HCT116 (cell line): ENCODE results near the gene SUSD4. TPM values are rescaled to one million over a fixed set of nuclear protein-coding genes. Genes with fewer than 3 reads are reported as not detected.

Experiments
- ATAC-seq: fragments of 200-7000 bp; cut with Tn5 transposase; 2 replicates; pipeline ENCODE4 v1.9.1; 2020; ENCODE audit warnings: mild to moderate bottlenecking, moderate library complexity
- BruUV-seq: library from RNA; stranded (reverse); fragments of 400-500 nt; replicated peaks from 2 replicates; lab custom pipeline; 2021; lab: Mats Ljungman, UMichigan
- CTCF ChIA-PET: fragments of 300-600 bp; sonication (Branson Sonifier 250); formaldehyde crosslinking; loops from one replicate; lab custom pipeline; 2021; ENCODE audit warnings: antibody characterized with exemption; lab: Charles Lee
- POLR2A ChIA-PET: fragments of 300-600, 350-600 bp; sonication (Branson Sonifier 250); formaldehyde crosslinking; loops from one replicate; lab custom pipeline; 2021; ENCODE audit warnings: antibody characterized with exemption; lab: Charles Lee
- RAD21 ChIA-PET, 2 experiments: fragments of 300-600 bp; sonication (Branson Sonifier 250); formaldehyde crosslinking; loops; one replicate each; lab custom pipeline; 2023; ENCODE audit warnings: low total read pairs in 2 of 2; ENCODE audit not compliant: uncharacterized antibody in 2 of 2, unreplicated experiment in 2 of 2, low non-redundant PET in 1 of 2; lab: Charles Lee
- DNase-seq: peaks from one replicate; pipeline ENCODE4 v3.0.0-alpha.2; 2010; ENCODE audit warnings: low read depth, low spot score
- H2AFZ ChIP-seq: fragments of 200-600 bp; shearing (Covaris generic), sonication (generic); 2 replicates; pipeline ENCODE4 v1.6.1; 2017; ENCODE audit warnings: low read depth, mixed run types, mixed read lengths, antibody characterized with exemption, low read length; ENCODE audit not compliant: poor library complexity, severe bottlenecking
- H3K27ac ChIP-seq: 2 replicates; pipeline ENCODE4 v1.5.1; 2012; ENCODE audit warnings: low read depth, low read length
- H3K27me3 ChIP-seq: fragments of 200-600 bp; sonication (generic); 2 replicates; pipeline ENCODE4 v1.6.1; 2016; ENCODE audit warnings: mixed run types, low read length, mixed read lengths; ENCODE audit not compliant: insufficient read depth
- H3K36me3 ChIP-seq, 2 experiments: fragments of 200-500 bp in 1 of 2; fragments of 200-600 bp in 1 of 2; sonication (Bioruptor generic) in 1 of 2; sonication (generic) in 1 of 2; 2 replicates each; pipeline versions ENCODE4 v1.5.1 to v1.6.1; 2014 to 2016; ENCODE audit warnings: low read length in 2 of 2, inconsistent platforms in 1 of 2, mixed read lengths in 1 of 2, mixed run types in 1 of 2; ENCODE audit not compliant: insufficient read depth in 2 of 2, control insufficient read depth in 1 of 2
- H3K4me1 ChIP-seq, 2 experiments: fragments of 200-600 bp in 1 of 2; sonication (generic) in 1 of 2; 2 replicates each; pipeline versions ENCODE4 v1.5.1 to v1.6.1; 2012 to 2017; ENCODE audit warnings: low read length in 2 of 2, inconsistent platforms in 1 of 2, mild to moderate bottlenecking in 1 of 2, mixed read lengths in 1 of 2, mixed run types in 1 of 2, moderate library complexity in 1 of 2; ENCODE audit not compliant: insufficient read depth in 2 of 2, control insufficient read depth in 1 of 2
- H3K4me2 ChIP-seq: fragments of 200-600 bp; sonication (generic); 2 replicates; pipeline ENCODE4 v1.6.1; 2017; ENCODE audit warnings: mixed run types, low read length, mixed read lengths
- H3K4me3 ChIP-seq, 2 experiments: fragments of 200-600 bp in 1 of 2; sonication (generic) in 1 of 2; replicated peaks in 1 of 2; 2 replicates each; pipeline ENCODE4 v1.5.1; 2011 to 2016; ENCODE audit warnings: low read length in 2 of 2, control low read depth in 1 of 2, low read depth in 1 of 2, mild to moderate bottlenecking in 1 of 2, mixed read lengths in 1 of 2, mixed run types in 1 of 2
- H3K79me2 ChIP-seq: fragments of 200-600 bp; sonication (generic); 2 replicates; pipeline ENCODE4 v1.6.1; 2017; ENCODE audit warnings: mild to moderate bottlenecking, mixed run types, low read length, moderate library complexity, mixed read lengths; ENCODE audit not compliant: insufficient read depth
- H3K9ac ChIP-seq: fragments of 200-600 bp; sonication (generic); 2 replicates; pipeline ENCODE4 v1.6.1; 2016; ENCODE audit warnings: low read length, mixed read lengths
- H3K9me2 ChIP-seq: fragments of 200-600 bp; sonication (generic), shearing (Covaris generic); 2 replicates; pipeline ENCODE4 v1.6.1; 2017; ENCODE audit warnings: mixed run types, mild to moderate bottlenecking, moderate library complexity; ENCODE audit not compliant: insufficient read depth
- H3K9me3 ChIP-seq, 2 experiments: fragments of 200-500 bp in 1 of 2; fragments of 200-600 bp in 1 of 2; sonication (Bioruptor generic) in 1 of 2; sonication (generic) in 1 of 2; 2 replicates each; pipeline ENCODE4 v1.6.1; 2014 to 2017; ENCODE audit warnings: low read length in 2 of 2, mixed read lengths in 2 of 2, inconsistent platforms in 1 of 2, low read depth in 1 of 2, mild to moderate bottlenecking in 1 of 2, mixed run types in 1 of 2, moderate library complexity in 1 of 2; ENCODE audit not compliant: control insufficient read depth in 1 of 2, insufficient read depth in 1 of 2
- H4K20me1 ChIP-seq: fragments of 200-600 bp; sonication (generic), shearing (Covaris generic); 2 replicates; pipeline ENCODE4 v1.6.1; 2017; ENCODE audit warnings: mixed run types, mild to moderate bottlenecking, moderate library complexity; ENCODE audit not compliant: insufficient read depth
- CBX3 ChIP-seq: IDR thresholded peaks from 2 replicates; pipeline ENCODE4 v1.6.1; 2012; ENCODE audit warnings: low read depth
- CTCF ChIP-seq, 3 experiments: fragments of 200-600 bp in 1 of 3; sonication (generic) in 1 of 3; IDR thresholded peaks in 2 of 3; conservative IDR thresholded peaks in 1 of 3; 2 replicates each; pipeline ENCODE4 v1.5.1; 2012 to 2017; ENCODE audit warnings: low read depth in 2 of 3, low read length in 2 of 3, antibody characterized with exemption in 1 of 3, borderline replicate concordance in 1 of 3, control low read depth in 1 of 3, mild to moderate bottlenecking in 1 of 3, mixed read lengths in 1 of 3, mixed run types in 1 of 3, moderate library complexity in 1 of 3; ENCODE audit not compliant: insufficient read depth in 1 of 3
- EGR1 ChIP-seq: IDR thresholded peaks from 2 replicates; pipeline ENCODE4 v1.6.1; 2012; ENCODE audit warnings: low read depth
- MAX ChIP-seq: IDR thresholded peaks from 2 replicates; pipeline ENCODE4 v1.6.1; 2012
- POLR2A ChIP-seq: IDR thresholded peaks from 2 replicates; pipeline ENCODE4 v1.7.0; 2011; ENCODE audit warnings: borderline replicate concordance; ENCODE audit not compliant: insufficient read depth, insufficient read length; ENCODE audit errors: extremely low read depth
- POLR2AphosphoS5 ChIP-seq: IDR thresholded peaks from 2 replicates; pipeline ENCODE4 v1.6.1; 2011; ENCODE audit warnings: mild to moderate bottlenecking, low read depth, low read length, moderate library complexity
- RAD21 ChIP-seq: IDR thresholded peaks from 2 replicates; pipeline ENCODE4 v1.6.1; 2012; ENCODE audit warnings: low read depth, mild to moderate bottlenecking
- SP1 ChIP-seq: IDR thresholded peaks from 2 replicates; pipeline ENCODE4 v1.6.1; 2012; ENCODE audit warnings: low read depth
- SRF ChIP-seq: IDR thresholded peaks from 2 replicates; pipeline ENCODE4 v1.6.1; 2012; ENCODE audit warnings: low read depth
- TCF7L2 ChIP-seq: IDR thresholded peaks from 2 replicates; pipeline ENCODE4 v1.7.0; 2011; ENCODE audit warnings: borderline replicate concordance, inconsistent platforms; ENCODE audit not compliant: insufficient read depth, insufficient read length; ENCODE audit errors: extremely low read depth
- YY1 ChIP-seq: IDR thresholded peaks from 2 replicates; pipeline ENCODE4 v1.6.1; 2011; ENCODE audit warnings: low read length, low read depth, moderate library complexity, mild to moderate bottlenecking; ENCODE audit not compliant: insufficient replicate concordance; ENCODE audit errors: extremely low read depth
- ZBTB33 ChIP-seq: IDR thresholded peaks from 2 replicates; pipeline ENCODE4 v1.6.1; 2011; ENCODE audit warnings: mild to moderate bottlenecking, low read length, moderate library complexity; ENCODE audit not compliant: insufficient replicate concordance; ENCODE audit errors: extremely low read depth
- ZFX ChIP-seq: fragments of 450-650 bp; IDR thresholded peaks from 2 replicates; pipeline ENCODE4 v1.6.1; 2017
- intact Hi-C: fragments of 100-400 bp; cut with micrococcal nuclease; formaldehyde crosslinking; loops from 2 replicates; pipeline ENCODE4 v1.10.0; 2022
- total RNA-seq: library from RNA; stranded (reverse); gene quantifications from one replicate; pipeline ENCODE4 v1.2.1, GENCODE V29; 2021; ENCODE audit not compliant: unreplicated experiment

The SUSD4 gene
- total RNA-seq, 1 experiment from 2014 or later, result 0.59 TPM

GRCh38 chr1:223228201-223228600 lies 135.8 kb downstream of the SUSD4 start (continued):
- TF ChIP-seq MAX (no peak), POLR2A (no peak), CTCF (IDR thresholded peaks at IDR 0.05 in 2 of 3, conservative IDR thresholded peaks at IDR 0.05 in 1 of 3; ENCODE audit: borderline replicate concordance in 1 of 3, insufficient read depth in 1 of 3, low read depth in 2 of 3, low read length in 2 of 3) (no peak), ZFX (no peak), YY1 (no peak), SP1 (no peak), RAD21 (no peak), CBX3 (no peak)
- TF ChIP-seq, all 23 proteins: peak for 0

- H3K9me3 ChIP-seq, result no peaks in the 10 kb centered on the region
- TF ChIP-seq TCF7L2 (no peak), ZFX (no peak), CTCF (IDR thresholded peaks at IDR 0.05 in 2 of 3, conservative IDR thresholded peaks at IDR 0.05 in 1 of 3; ENCODE audit: borderline replicate concordance in 1 of 3, insufficient read depth in 1 of 3, low read depth in 2 of 3, low read length in 2 of 3) (no peak), POLR2A (no peak), POLR2AphosphoS5 (no peak), EGR1 (no peak), SRF (no peak), ZBTB33 (no peak)
- TF ChIP-seq, all 23 proteins: peak for 0
- no peak overlapping the region for H3K27ac ChIP-seq
- no peak overlapping the region for H3K9ac ChIP-seq
- no peak overlapping the region for H2AFZ ChIP-seq
- no peaks in the 10 kb centered on the region for H4K20me1 ChIP-seq
- DNase-seq, result no peak
- no peak overlapping the region for H3K4me3 ChIP-seq
- no peak overlapping the region for H3K4me2 ChIP-seq
- H3K4me1 ChIP-seq, result peaks cover 2 to 28% of the 10 kb centered on the region in 2 experiments; a peak in 3 of 4 replicates
- ChIA-PET POLR2A (no interaction called here), RAD21 (no interaction called here), CTCF (no interaction called here)
- no peak for ATAC-seq
- H3K27me3 ChIP-seq, result no peaks in the 10 kb centered on the region
- intact Hi-C loops, result no loop called here
- no peaks in the 10 kb centered on the region for H3K79me2 ChIP-seq
- no peaks in the 10 kb centered on the region for H3K36me3 ChIP-seq
- no TSS peak for BruUV-seq
- no peaks in the 10 kb centered on the region for H3K9me2 ChIP-seq
Observed at GRCh38 chr1:223227486-223228196, 136.3 kb downstream of the SUSD4 start.
